IMR-90 (cell line): ENCODE data around the gene NAA35. TPM values are rescaled to one million over a fixed set of nuclear protein-coding genes. Genes with fewer than 3 reads are reported as not detected.

Source experiments
- ATAC-seq: fragments of 200-7000 bp; cut with Tn5 transposase; 2 replicates; pipeline ENCODE4 v1.9.1; 2020; ENCODE audit warnings: low read depth, mild to moderate bottlenecking, moderate library complexity
- BruUV-seq: library from RNA; stranded (reverse); fragments of 400-500 nt; replicated peaks from 2 replicates; lab custom pipeline; 2021; lab: Mats Ljungman, UMichigan
- CTCF ChIA-PET: fragments of 300-600 bp; formaldehyde crosslinking; extraction: SDS; loops from one replicate; lab custom pipeline; 2021; ENCODE audit warnings: antibody characterized with exemption; lab: Yijun Ruan, JAX
- POLR2A ChIA-PET: fragments of 300-600 bp; sonication (Branson Sonifier 250); formaldehyde crosslinking; loops from one replicate; lab custom pipeline; 2022; ENCODE audit warnings: antibody characterized with exemption; ENCODE audit not compliant: unreplicated experiment; lab: Charles Lee
- DNase-seq: peaks from one replicate; pipeline ENCODE4 v3.0.0; 2013
- H2AFZ ChIP-seq: replicated peaks from 2 replicates; pipeline ENCODE3; 2013; ENCODE audit warnings: low read length, mild to moderate bottlenecking; ENCODE audit not compliant: poor library complexity
- H2AK5ac ChIP-seq: 2 replicates; pipeline ENCODE4 v1.6.1; 2013; ENCODE audit warnings: low read depth, low read length, inconsistent platforms
- H2AK9ac ChIP-seq: replicated peaks from 2 replicates; pipeline ENCODE3; 2013; ENCODE audit warnings: mild to moderate bottlenecking, low read depth, low read length, moderate library complexity; ENCODE audit not compliant: poor library complexity
- H2BK120ac ChIP-seq: 2 replicates; pipeline ENCODE4 v1.6.1; 2013; ENCODE audit warnings: low read depth, low read length, inconsistent platforms
- H2BK15ac ChIP-seq: 3 replicates; pipeline ENCODE4 v1.6.1; 2013; ENCODE audit warnings: low read depth, low read length, inconsistent platforms
- H2BK20ac ChIP-seq: 2 replicates; pipeline ENCODE4 v1.6.1; 2013; ENCODE audit warnings: low read depth, mild to moderate bottlenecking, inconsistent platforms, low read length, moderate library complexity
- H2BK5ac ChIP-seq: 2 replicates; pipeline ENCODE4 v1.6.1; 2013; ENCODE audit warnings: mild to moderate bottlenecking, low read depth, low read length, inconsistent platforms; ENCODE audit not compliant: poor library complexity, severe bottlenecking
- H3K14ac ChIP-seq: replicated peaks from 2 replicates; pipeline ENCODE4 v1.6.1; 2013; ENCODE audit warnings: low read depth, low read length, inconsistent platforms
- H3K18ac ChIP-seq: 2 replicates; pipeline ENCODE4 v1.6.1; 2013; ENCODE audit warnings: low read depth, low read length, control low read depth
- H3K23ac ChIP-seq: 2 replicates; pipeline ENCODE4 v1.6.1; 2013; ENCODE audit warnings: low read depth, low read length, inconsistent platforms
- H3K27ac ChIP-seq: 2 replicates; pipeline ENCODE4 v1.5.1; 2013; ENCODE audit warnings: mild to moderate bottlenecking, control low read depth, low read length; ENCODE audit not compliant: insufficient read depth
- H3K27me3 ChIP-seq: 2 replicates; pipeline ENCODE4 v1.6.1; 2013; ENCODE audit warnings: low read length; ENCODE audit not compliant: control insufficient read depth, insufficient read depth
- H3K36me3 ChIP-seq: 2 replicates; pipeline ENCODE4 v1.6.1; 2013; ENCODE audit warnings: low read length, mixed read lengths; ENCODE audit not compliant: control insufficient read depth, insufficient read depth
- H3K4ac ChIP-seq: 2 replicates; pipeline ENCODE4 v1.6.1; 2013; ENCODE audit warnings: low read depth, low read length, inconsistent platforms
- H3K4me1 ChIP-seq: 2 replicates; pipeline ENCODE4 v1.6.1; 2013; ENCODE audit warnings: low read length, mixed read lengths; ENCODE audit not compliant: control insufficient read depth, insufficient read depth
- H3K4me2 ChIP-seq: 2 replicates; pipeline ENCODE4 v1.6.1; 2013; ENCODE audit warnings: low read depth, mild to moderate bottlenecking, control low read depth, low read length, moderate library complexity
- H3K4me3 ChIP-seq: 2 replicates; pipeline ENCODE4 v1.5.1; 2013; ENCODE audit warnings: low read depth, mild to moderate bottlenecking, control low read depth, low read length, moderate library complexity; ENCODE audit not compliant: insufficient read depth
- H3K56ac ChIP-seq: 2 replicates; pipeline ENCODE4 v1.6.1; 2013; ENCODE audit warnings: low read length, inconsistent platforms; ENCODE audit not compliant: insufficient read depth; ENCODE audit errors: extremely low read depth
- H3K79me1 ChIP-seq, 2 experiments: 2 replicates each; pipeline ENCODE4 v1.6.1; 2013; ENCODE audit warnings: low read length in 2 of 2, inconsistent platforms in 1 of 2, low read depth in 1 of 2
- H3K9ac ChIP-seq: 2 replicates; pipeline ENCODE4 v1.6.1; 2013; ENCODE audit warnings: low read depth, low read length, control low read depth
- H3K9me1 ChIP-seq: 2 replicates; pipeline ENCODE4 v1.6.1; 2013; ENCODE audit warnings: low read length, inconsistent platforms; ENCODE audit not compliant: insufficient read depth
- H3K9me3 ChIP-seq: 2 replicates; pipeline ENCODE4 v1.6.1; 2013; ENCODE audit warnings: low read length; ENCODE audit not compliant: control insufficient read depth, insufficient read depth
- H4K20me1 ChIP-seq: 2 replicates; pipeline ENCODE4 v1.6.1; 2013; ENCODE audit warnings: low read length, inconsistent platforms; ENCODE audit not compliant: insufficient read depth
- H4K5ac ChIP-seq: 2 replicates; pipeline ENCODE4 v1.6.1; 2013; ENCODE audit warnings: mild to moderate bottlenecking, low read depth, low read length, control low read depth
- H4K8ac ChIP-seq, 2 experiments: 2 replicates each; pipeline ENCODE4 v1.6.1; 2013; ENCODE audit warnings: low read depth in 2 of 2, low read length in 2 of 2, control low read depth in 1 of 2, inconsistent platforms in 1 of 2
- H4K91ac ChIP-seq: 2 replicates; pipeline ENCODE4 v1.6.1; 2013; ENCODE audit warnings: low read depth, low read length, inconsistent platforms; ENCODE audit not compliant: insufficient read depth
- BHLHE40 ChIP-seq: fragments of 150-350 bp; IDR thresholded peaks from 2 replicates; pipeline ENCODE4 v1.6.1; 2016; ENCODE audit warnings: mild to moderate bottlenecking, low read depth, low read length
- CEBPB ChIP-seq: IDR thresholded peaks from 2 replicates; pipeline ENCODE4 v1.6.1; 2012; ENCODE audit warnings: low read depth, low read length, improper control_type of control experiment
- CHD1 ChIP-seq: IDR thresholded peaks from 2 replicates; pipeline ENCODE4 v1.6.1; 2012; ENCODE audit warnings: low read depth, low read length, improper control_type of control experiment
- FOS ChIP-seq: fragments of 150-350 bp; IDR thresholded peaks from 2 replicates; pipeline ENCODE4 v1.6.1; 2016; ENCODE audit warnings: low read depth, low read length
- MAFK ChIP-seq: IDR thresholded peaks from 2 replicates; pipeline ENCODE4 v1.6.1; 2012; ENCODE audit warnings: low read depth, low read length, improper control_type of control experiment
- MAZ ChIP-seq: IDR thresholded peaks from 2 replicates; pipeline ENCODE4 v1.6.1; 2012; ENCODE audit warnings: low read depth, mild to moderate bottlenecking, low read length, improper control_type of control experiment, moderate library complexity, borderline replicate concordance
- MXI1 ChIP-seq: IDR thresholded peaks from 2 replicates; pipeline ENCODE4 v1.6.1; 2012; ENCODE audit warnings: low read depth, mild to moderate bottlenecking, low read length, moderate library complexity, borderline replicate concordance
- NFE2L2 ChIP-seq: fragments of 150-350 bp; IDR thresholded peaks from 2 replicates; pipeline ENCODE4 v1.6.1; 2016; ENCODE audit warnings: low read depth, mild to moderate bottlenecking, low read length
- POLR2A ChIP-seq: IDR thresholded peaks from 2 replicates; pipeline ENCODE4 v1.6.1; 2012; ENCODE audit warnings: mild to moderate bottlenecking, low read depth, low read length
- RAD21 ChIP-seq: IDR thresholded peaks from 2 replicates; pipeline ENCODE4 v1.6.1; 2012; ENCODE audit warnings: low read length, improper control_type of control experiment
- RCOR1 ChIP-seq: IDR thresholded peaks from 2 replicates; pipeline ENCODE4 v1.6.1; 2012; ENCODE audit warnings: mild to moderate bottlenecking, low read length, improper control_type of control experiment; ENCODE audit not compliant: insufficient replicate concordance
- RFX5 ChIP-seq: IDR thresholded peaks from 2 replicates; pipeline ENCODE4 v1.8.0; 2012; ENCODE audit warnings: low read depth, mild to moderate bottlenecking, low read length, moderate library complexity
- SMC3 ChIP-seq: fragments of 150-350 bp; IDR thresholded peaks from 2 replicates; pipeline ENCODE4 v1.6.1; 2016; ENCODE audit warnings: low read depth, mild to moderate bottlenecking, antibody characterized with exemption, low read length, moderate library complexity
- WGBS, 2 experiments: methylation state at CpG; one replicate each; pipeline versions ENCODE4 v1.1.5 to v1.1.7; 2013; ENCODE audit warnings: missing lambda C conversion rate in 2 of 2; ENCODE audit not compliant: insufficient read length in 1 of 2; ENCODE audit errors: extremely low coverage in 2 of 2; 5-methylcytosine and 5-hydroxymethylcytosine counted together
- dilution Hi-C: fragments of 300-500 bp; cut with HindIII; formaldehyde crosslinking; loops from one replicate; pipeline ENCODE4 v1.14.3; 2018; ENCODE audit warnings: low sequenced_read_pairs; ENCODE audit not compliant: unreplicated experiment
- in situ Hi-C: fragments of 300-500 bp; cut with MboI; formaldehyde crosslinking; loops from 3 replicates; pipeline ENCODE4 v1.14.3; 2019; ENCODE audit warnings: low sequenced_read_pairs, inconsistent platforms, mixed read lengths
- intact Hi-C: fragments of 100-400 bp; cut with micrococcal nuclease; formaldehyde crosslinking; loops from 2 replicates; pipeline ENCODE4 v1.10.0; 2022
- polyA plus RNA-seq, 3 experiments: library from polyadenylated mRNA; depleted of rRNA; stranded (reverse); fragments of >200 nt; gene quantifications; 2 replicates each; pipeline ENCODE4 v1.2.3, GENCODE V29; 2012; ENCODE audit warnings: low replicate concordance in 1 of 3
- total RNA-seq: library from RNA; depleted of rRNA; stranded (reverse); fragments of >200 nt; gene quantifications from 2 replicates; pipeline ENCODE4 v1.2.3, GENCODE V29; 2012

NAA35 gene
- total and polyA plus RNA-seq, 2 of the 4 experiments (the other 2 are of a cell fraction) = 13.1 to 16.5 TPM

- Histone ChIP-seq H2AFZ (no peak overlapping the region), H3K27me3 (no peaks in the 10 kb centered on the region; the same call in 1 of the 2 replicates), H2BK120ac (no peak overlapping the region), H3K4ac (no peak overlapping the region), H3K79me1 (no peaks in the 10 kb centered on the region), H3K9ac (no peak overlapping the region), H3K9me3 (no peaks in the 10 kb centered on the region), H2BK5ac (no peak overlapping the region), H4K8ac (no peak overlapping the region), H2BK15ac (no peak overlapping the region), H3K27ac (no peak overlapping the region), H3K4me2 (no peak overlapping the region), H3K23ac (no peak overlapping the region), H2AK9ac (no peak overlapping the region), H2BK20ac (no peak overlapping the region), H3K9me1 (no peaks in the 10 kb centered on the region), H3K56ac (no peak overlapping the region), H3K4me3 (no peak overlapping the region), H3K14ac (no peak overlapping the region), H4K91ac (no peak overlapping the region), H3K18ac (no peak overlapping the region), H3K36me3 (no peaks in the 10 kb centered on the region), H3K4me1 (no peaks in the 10 kb centered on the region), H4K20me1 (no peaks in the 10 kb centered on the region), H2AK5ac (no peak overlapping the region), H4K5ac (no peak overlapping the region)
- DNase-seq (no peak), ATAC-seq (no peak)
- WGBS, 2 experiments = no CpG with 5 or more reads among the region's 2 CpGs
- in situ Hi-C loops (no loop called here), intact Hi-C loops (loop anchor here (5.0 kb wide), 2 partner anchors 32 to 88 kb away; no protein-coding TSS in a partner anchor), dilution Hi-C loops (no loop called here)
- TF ChIP-seq RAD21 (no peak), MAFK (no peak), FOS (no peak), POLR2A (no peak), SMC3 (no peak), NFE2L2 (no peak), CHD1 (no peak), RFX5 (no peak), MAZ (no peak), RCOR1 (no peak), BHLHE40 (no peak), MXI1 (no peak), CEBPB (no peak)
- no TSS peak for BruUV-seq
- ChIA-PET POLR2A (no interaction called here), CTCF (interaction anchor here (0.6 kb wide), 1 partner anchor 89 kb away, joined by 3 read pairs; no protein-coding TSS in a partner anchor)
Measured at GRCh38 chr9:85904975-85905374, 36.0 kb upstream of the NAA35 start.
